Duodenal mucosa (tissue), 2 donors: ENCODE measurements around the gene OR2T11.
"Not testable (repeated sequence)": the region's sequence is repeated elsewhere in the genome, so short reads cannot be mapped to it uniquely, and the experiment has no call there.

Experiments used
- H3K27ac ChIP-seq: one replicate; pipeline ENCODE4 v1.7.0; 2013; ENCODE audit warnings: low read depth, low read length
- H3K27me3 ChIP-seq, 2 donors: one replicate each; pipeline ENCODE4 v1.7.0; 2013; ENCODE audit warnings: low read length in 2 of 2, control low read depth in 1 of 2; ENCODE audit not compliant: insufficient read depth in 2 of 2, control insufficient read depth in 1 of 2
- H3K36me3 ChIP-seq, 2 donors: one replicate each; pipeline ENCODE4 v1.7.0; 2013; ENCODE audit warnings: low read length in 2 of 2, control low read depth in 1 of 2; ENCODE audit not compliant: insufficient read depth in 2 of 2, control insufficient read depth in 1 of 2
- H3K4me1 ChIP-seq, 2 donors: one replicate each; pipeline ENCODE4 v1.7.0; 2013; ENCODE audit warnings: low read length in 2 of 2, control low read depth in 1 of 2; ENCODE audit not compliant: insufficient read depth in 2 of 2, control insufficient read depth in 1 of 2
- H3K4me3 ChIP-seq, 2 donors: one replicate each; pipeline ENCODE4 v1.7.0; 2013; ENCODE audit warnings: low read length in 2 of 2, low read depth in 1 of 2
- H3K9ac ChIP-seq, 2 donors: one replicate each; pipeline ENCODE4 v1.7.0; 2013; ENCODE audit warnings: low read length in 2 of 2, low read depth in 1 of 2
- H3K9me3 ChIP-seq, 2 donors: one replicate each; pipeline ENCODE4 v1.7.0; 2013; ENCODE audit warnings: low read length in 2 of 2, control low read depth in 1 of 2; ENCODE audit not compliant: control insufficient read depth in 1 of 2

The OR2T11 gene

DNA sequence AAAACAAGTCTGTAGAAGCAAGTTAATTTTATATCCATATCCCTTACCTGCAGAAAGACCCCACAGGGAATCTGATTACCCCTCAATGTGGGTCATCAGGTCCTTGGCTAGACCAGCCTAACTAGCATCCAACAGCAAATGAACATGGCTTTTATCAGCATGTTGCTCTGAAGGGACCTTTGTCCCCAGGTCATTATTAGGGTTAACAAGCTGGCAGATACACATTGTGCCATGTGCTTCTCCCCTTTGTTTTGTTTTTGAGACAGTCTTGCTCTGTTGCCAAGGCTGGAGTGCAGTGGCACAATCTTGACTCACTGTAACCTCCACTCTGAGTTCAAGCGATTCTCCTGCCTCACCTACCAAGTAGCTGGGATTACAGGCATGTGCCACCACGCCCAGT is at the start of gene OR2T11:
Gene OR2T11 (minus strand): TSS at position 101 of the 400 bp plus-strand sequence. CDS start 7,963 bp downstream, outside the sequence.
- not testable (repeated sequence) for H3K4me3 ChIP-seq, H3K36me3 ChIP-seq, H3K27me3 ChIP-seq, H3K4me1 ChIP-seq, H3K27ac ChIP-seq, H3K9me3 ChIP-seq, H3K9ac ChIP-seq

DNA sequence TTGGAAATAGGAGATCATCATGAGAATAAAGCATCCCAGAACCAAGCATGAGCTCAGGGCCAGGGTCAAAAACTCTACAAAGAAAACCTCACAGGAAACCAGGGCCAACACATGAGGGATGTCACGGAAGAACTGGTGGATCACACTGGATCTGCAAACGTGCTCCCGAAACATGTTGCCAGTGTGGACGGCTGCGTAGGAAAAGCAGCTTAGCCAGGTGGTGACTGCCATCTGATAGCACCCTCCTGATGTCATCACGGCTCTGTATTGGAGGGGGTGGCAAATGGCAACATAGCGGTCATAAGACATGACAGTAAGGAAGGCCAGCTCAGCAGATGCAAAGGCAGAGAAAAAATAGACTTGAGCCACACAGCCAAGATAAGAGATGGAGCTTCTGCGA is 46.8 kb upstream of the OR2T11 start:
- no peak overlapping the region for H3K4me3 ChIP-seq
- H3K27ac ChIP-seq, result no peak overlapping the region
- no peaks in the 10 kb centered on the region for H3K4me1 ChIP-seq
- no peak overlapping the region for H3K9ac ChIP-seq
- H3K36me3 ChIP-seq, result no peaks in the 10 kb centered on the region
- H3K9me3 ChIP-seq, result no peaks in the 10 kb centered on the region
- H3K27me3 ChIP-seq, result no peaks in the 10 kb centered on the region

DNA sequence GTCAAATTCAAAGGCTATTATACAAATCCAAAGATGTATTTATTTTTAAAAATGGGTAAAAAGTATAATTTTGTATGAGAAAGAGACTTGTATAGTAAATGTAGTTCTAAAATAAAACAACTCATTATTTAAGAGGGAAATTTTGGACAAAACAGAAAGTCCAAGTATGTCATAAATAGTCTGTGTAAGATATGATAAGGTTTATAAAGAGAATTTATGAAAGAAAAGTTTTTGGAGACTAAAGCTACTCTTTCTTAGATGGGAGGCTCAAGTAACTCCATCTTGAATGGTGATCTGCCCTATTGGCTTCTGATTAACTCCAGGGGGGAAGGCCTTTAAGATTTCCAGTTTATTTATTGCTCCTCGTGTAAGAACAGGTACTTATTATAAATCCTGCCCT is 35.1 kb upstream of the OR2T11 start:
- H3K9me3 ChIP-seq, result peaks cover 5% of the 10 kb centered on the region in 2 donors
- no peaks in the 10 kb centered on the region for H3K4me1 ChIP-seq
- H3K36me3 ChIP-seq, result no peaks in the 10 kb centered on the region
- H3K27ac ChIP-seq, result no peak overlapping the region
- H3K27me3 ChIP-seq, result no peaks in the 10 kb centered on the region
- no peak overlapping the region for H3K9ac ChIP-seq
- H3K4me3 ChIP-seq, result no peak overlapping the region

GRCh38 chr1:248663453-248664328 is 28.8 kb upstream of the OR2T11 start:
- not testable (repeated sequence) for H3K27me3 ChIP-seq, H3K4me1 ChIP-seq, H3K27ac ChIP-seq, H3K4me3 ChIP-seq, H3K9me3 ChIP-seq, H3K36me3 ChIP-seq, H3K9ac ChIP-seq

- H3K27me3 ChIP-seq, H3K36me3 ChIP-seq, H3K9me3 ChIP-seq, H3K27ac ChIP-seq, H3K4me1 ChIP-seq, H3K4me3 ChIP-seq, H3K9ac ChIP-seq: not testable (repeated sequence)
Measured at GRCh38 chr1:248656797-248657196, 21.9 kb upstream of the OR2T11 start.

DNA sequence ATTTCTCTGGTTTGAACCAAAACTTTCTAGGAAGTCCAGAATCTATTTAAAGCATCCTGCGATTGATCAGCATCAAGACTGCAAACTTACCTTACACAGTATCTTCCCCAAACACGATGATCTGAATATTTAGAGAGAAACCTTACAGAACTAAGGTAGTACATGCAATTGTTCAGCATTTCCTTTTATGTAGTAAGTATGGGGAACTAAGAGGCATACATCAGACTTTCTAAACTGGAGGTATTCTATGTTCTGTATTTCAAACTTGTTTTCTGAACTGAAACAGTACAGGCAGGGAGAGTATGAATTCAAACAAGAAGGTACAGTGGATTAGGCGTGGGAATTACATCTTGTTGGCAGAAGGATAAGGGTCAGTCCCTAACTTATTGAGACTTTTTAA is 20.5 kb upstream of the OR2T11 start, which contains the start of gene OR2T27:
Gene OR2T27 (minus strand): TSS at position 175 of the 400 bp plus-strand sequence. CDS start 4,644 bp downstream, outside the sequence.
- H3K27ac ChIP-seq, result not testable (repeated sequence)

GRCh38 chr1:248648770-248649536 is 14.1 kb upstream of the OR2T11 start:
- H3K9ac ChIP-seq, H3K27me3 ChIP-seq, H3K9me3 ChIP-seq, H3K36me3 ChIP-seq, H3K27ac ChIP-seq, H3K4me1 ChIP-seq, H3K4me3 ChIP-seq: not testable (repeated sequence)

More for the DNA sequence above, 20.5 kb upstream of the OR2T11 start, which contains the start of gene OR2T27:
- H3K27me3 ChIP-seq, H3K4me3 ChIP-seq, H3K9ac ChIP-seq, H3K36me3 ChIP-seq, H3K4me1 ChIP-seq, H3K9me3 ChIP-seq: not testable (repeated sequence)

GRCh38 chr1:248645178-248645577 is 10.3 kb upstream of the OR2T11 start, which contains the start of gene OR2T35:
Gene OR2T35, minus strand, starts transcription at chr1:248645278. Its CDS starts 6,020 bp downstream, at chr1:248639258.
- H3K27me3 ChIP-seq, H3K36me3 ChIP-seq, H3K4me3 ChIP-seq, H3K9ac ChIP-seq, H3K27ac ChIP-seq, H3K4me1 ChIP-seq, H3K9me3 ChIP-seq: not testable (repeated sequence)

GRCh38 chr1:248642971-248643651 is 8.2 kb upstream of the OR2T11 start:
- H3K9ac ChIP-seq, H3K9me3 ChIP-seq, H3K27me3 ChIP-seq, H3K27ac ChIP-seq, H3K36me3 ChIP-seq, H3K4me1 ChIP-seq, H3K4me3 ChIP-seq: not testable (repeated sequence)

GRCh38 chr1:248641583-248641982 is 6.7 kb upstream of the OR2T11 start:
- not testable (repeated sequence) for H3K4me3 ChIP-seq, H3K27ac ChIP-seq, H3K36me3 ChIP-seq, H3K27me3 ChIP-seq, H3K4me1 ChIP-seq, H3K9ac ChIP-seq, H3K9me3 ChIP-seq
